Lower leg skin (tissue), 3 donors: ENCODE results near the gene ENTREP1.

Experiments used
- CTCF ChIP-seq, 3 donors: fragments of 450-650 bp; IDR thresholded peaks; one replicate each; pipeline ENCODE4 v1.5.1; 2016; ENCODE audit warnings: antibody characterized with exemption in 3 of 3, mild to moderate bottlenecking in 3 of 3, moderate library complexity in 2 of 3
- POLR2A ChIP-seq, 2 donors: fragments of 450-650 bp; IDR thresholded peaks; one replicate each; pipeline ENCODE4 v1.6.1; 2016 to 2017; ENCODE audit warnings: antibody characterized with exemption in 2 of 2, mild to moderate bottlenecking in 1 of 2, moderate library complexity in 1 of 2

- no peak for TF ChIP-seq CTCF (IDR thresholded peaks at IDR 0.05)
- no peak for TF ChIP-seq POLR2A (IDR thresholded peaks at IDR 0.05)
These were observed 38.2 kb downstream of the ENTREP1 start for GRCh38 chr9:69363191-69363590.
